DND-41 (cell line): ENCODE measurements around the gene ZFP36L2.

Experiments
- EZH2 ChIP-seq: IDR thresholded peaks from 3 replicates; pipeline ENCODE4 v1.6.1; 2012; ENCODE audit warnings: borderline replicate concordance, low read depth, mild to moderate bottlenecking, moderate library complexity, low read length, inconsistent platforms; ENCODE audit not compliant: severe bottlenecking
- TF ChIP-seq, protein P1 (sequence below): IDR thresholded peaks from 2 replicates; pipeline ENCODE4 v1.5.1; 2012; ENCODE audit warnings: borderline replicate concordance, low read length, moderate library complexity, mild to moderate bottlenecking; ENCODE audit not compliant: poor library complexity, severe bottlenecking; ENCODE audit errors: extremely low read depth

DNA sequence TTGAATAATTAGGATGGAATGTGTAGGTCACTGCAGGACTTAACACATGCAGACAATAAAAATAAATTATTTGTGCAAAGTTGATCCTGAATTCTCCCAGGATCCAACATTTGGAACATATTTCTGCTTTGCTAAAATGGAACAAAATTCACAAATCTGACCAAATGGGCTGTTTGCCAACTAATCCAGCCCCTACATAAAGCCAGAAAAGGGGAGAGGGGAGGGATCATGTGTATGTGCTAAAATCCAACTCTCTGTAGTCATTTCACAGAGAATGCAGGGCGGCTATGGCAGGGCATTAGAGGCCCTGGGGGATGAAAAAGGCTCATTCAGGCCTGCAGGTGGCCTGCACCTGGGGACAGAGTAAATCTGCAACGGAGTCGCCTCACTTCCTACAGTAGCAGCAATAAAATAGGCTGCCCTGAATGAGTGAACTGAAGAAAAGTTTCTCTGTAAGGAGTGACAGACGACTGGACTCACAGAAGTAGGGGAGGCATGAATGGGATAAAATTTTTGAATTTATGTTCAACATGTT, 4.0 kb upstream of the ZFP36L2 start:
- TF ChIP-seq, protein P1, sequence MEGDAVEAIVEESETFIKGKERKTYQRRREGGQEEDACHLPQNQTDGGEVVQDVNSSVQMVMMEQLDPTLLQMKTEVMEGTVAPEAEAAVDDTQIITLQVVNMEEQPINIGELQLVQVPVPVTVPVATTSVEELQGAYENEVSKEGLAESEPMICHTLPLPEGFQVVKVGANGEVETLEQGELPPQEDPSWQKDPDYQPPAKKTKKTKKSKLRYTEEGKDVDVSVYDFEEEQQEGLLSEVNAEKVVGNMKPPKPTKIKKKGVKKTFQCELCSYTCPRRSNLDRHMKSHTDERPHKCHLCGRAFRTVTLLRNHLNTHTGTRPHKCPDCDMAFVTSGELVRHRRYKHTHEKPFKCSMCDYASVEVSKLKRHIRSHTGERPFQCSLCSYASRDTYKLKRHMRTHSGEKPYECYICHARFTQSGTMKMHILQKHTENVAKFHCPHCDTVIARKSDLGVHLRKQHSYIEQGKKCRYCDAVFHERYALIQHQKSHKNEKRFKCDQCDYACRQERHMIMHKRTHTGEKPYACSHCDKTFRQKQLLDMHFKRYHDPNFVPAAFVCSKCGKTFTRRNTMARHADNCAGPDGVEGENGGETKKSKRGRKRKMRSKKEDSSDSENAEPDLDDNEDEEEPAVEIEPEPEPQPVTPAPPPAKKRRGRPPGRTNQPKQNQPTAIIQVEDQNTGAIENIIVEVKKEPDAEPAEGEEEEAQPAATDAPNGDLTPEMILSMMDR: no peak
- TF ChIP-seq EZH2: no peak
